NCI-H2029 treated with DMSO at 0.1 percent for 48 hours (cell line): ENCODE data around the gene TRIP13.
"Not testable (repeated sequence)": the region's sequence is repeated elsewhere in the genome, so short reads cannot be mapped to it uniquely, and the experiment has no call there.

ENCODE experiments used
- DNase-seq: peaks from one replicate; lab custom pipeline; 2025; lab: John Stamatoyannopoulos, UW

TRIP13 gene

DNA sequence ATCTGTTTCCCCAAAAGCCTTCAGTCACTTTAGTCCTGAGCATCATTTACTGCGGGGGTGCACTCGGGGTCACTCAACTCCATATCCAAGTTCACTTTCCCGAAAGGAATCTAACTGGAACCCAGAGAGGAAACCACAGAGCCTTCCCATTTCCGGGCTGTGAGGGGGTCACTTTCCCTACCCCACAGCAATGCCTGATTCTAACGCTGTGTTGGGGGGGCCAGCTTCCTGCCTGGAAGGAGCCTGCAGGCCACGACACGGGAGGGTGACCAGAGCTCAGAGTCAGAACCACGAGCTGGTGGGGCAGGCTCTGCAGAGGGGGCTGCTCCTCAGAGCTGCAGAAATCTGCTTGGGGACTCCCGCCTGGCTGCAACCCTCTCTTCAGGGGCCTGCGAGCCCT lies 20.4 kb upstream of the TRIP13 start:
- DNase-seq = no peak

GRCh38 chr5:873328-873727 lies 19.4 kb upstream of the TRIP13 start:
- DNase-seq = no peak

GRCh38 chr5:875931-876330 lies 16.8 kb upstream of the TRIP13 start:
- DNase-seq = no peak

DNA sequence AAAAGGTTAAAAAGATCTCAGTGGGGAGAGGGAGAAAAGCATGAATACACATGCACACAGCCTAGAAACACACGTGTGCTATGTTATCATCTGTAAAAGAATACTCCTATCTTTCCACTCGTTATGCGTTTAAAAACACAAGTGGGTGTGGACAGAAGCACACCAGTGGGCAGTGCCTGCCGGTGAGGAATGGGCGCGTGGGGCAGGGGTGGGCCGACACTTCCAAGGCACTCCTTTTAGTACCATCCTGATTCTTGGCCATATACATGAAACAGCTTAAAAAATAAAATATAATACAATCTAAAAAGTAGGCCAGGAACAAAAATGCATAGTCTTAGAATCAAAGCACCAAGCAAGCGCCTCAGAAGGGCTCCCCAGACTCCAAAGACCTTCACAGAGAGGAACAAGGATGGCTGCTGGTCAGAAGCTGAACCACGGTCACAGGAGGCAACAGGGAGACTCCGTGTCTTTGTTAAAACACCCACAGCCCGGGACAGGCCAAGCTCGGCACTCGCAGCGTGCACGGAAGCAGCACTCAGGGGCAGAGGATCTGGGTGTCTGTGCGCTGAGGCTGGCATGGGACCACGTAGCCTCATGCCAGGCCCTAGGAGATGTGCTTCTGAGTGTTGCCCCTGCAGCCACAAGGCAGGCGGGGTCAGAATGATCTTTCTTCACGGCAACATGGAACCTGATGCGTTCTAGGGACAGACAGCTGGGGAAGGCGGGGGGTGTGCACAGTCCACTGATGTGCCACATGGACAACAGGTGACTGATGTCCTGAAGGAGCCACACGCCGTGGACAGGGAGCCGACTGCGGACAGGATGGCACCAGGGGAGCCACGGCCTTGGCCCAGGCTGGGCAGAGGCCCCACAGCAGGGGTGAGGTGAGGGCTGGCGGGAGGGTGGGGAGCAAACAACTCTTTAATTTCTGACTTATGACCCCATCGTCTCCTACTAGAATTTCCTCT lies 16.0 kb upstream of the TRIP13 start:
- no peak for DNase-seq

DNA sequence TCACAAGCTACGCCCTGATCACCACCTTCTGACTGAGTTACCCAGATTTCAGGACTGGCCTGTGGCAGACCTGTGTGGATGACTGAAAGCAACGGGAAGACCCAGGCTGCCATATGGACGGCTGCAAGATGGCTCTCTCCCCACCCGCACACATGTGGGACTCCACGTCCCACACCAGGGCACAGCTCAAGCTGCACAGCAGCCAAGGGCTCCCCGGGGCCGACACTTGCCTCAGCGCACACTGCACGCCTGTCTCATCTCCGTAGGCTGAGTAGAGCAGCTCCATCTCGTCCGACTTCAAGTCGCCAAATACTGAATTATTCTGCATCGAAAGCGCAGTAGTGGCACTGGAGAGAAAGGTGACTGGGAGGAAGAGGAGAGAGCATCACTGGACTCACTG lies 14.6 kb upstream of the TRIP13 start:
- DNase-seq = no peak

- DNase-seq = not testable (repeated sequence)
Observed at GRCh38 chr5:878677-879076, 14.0 kb upstream of the TRIP13 start.

DNA sequence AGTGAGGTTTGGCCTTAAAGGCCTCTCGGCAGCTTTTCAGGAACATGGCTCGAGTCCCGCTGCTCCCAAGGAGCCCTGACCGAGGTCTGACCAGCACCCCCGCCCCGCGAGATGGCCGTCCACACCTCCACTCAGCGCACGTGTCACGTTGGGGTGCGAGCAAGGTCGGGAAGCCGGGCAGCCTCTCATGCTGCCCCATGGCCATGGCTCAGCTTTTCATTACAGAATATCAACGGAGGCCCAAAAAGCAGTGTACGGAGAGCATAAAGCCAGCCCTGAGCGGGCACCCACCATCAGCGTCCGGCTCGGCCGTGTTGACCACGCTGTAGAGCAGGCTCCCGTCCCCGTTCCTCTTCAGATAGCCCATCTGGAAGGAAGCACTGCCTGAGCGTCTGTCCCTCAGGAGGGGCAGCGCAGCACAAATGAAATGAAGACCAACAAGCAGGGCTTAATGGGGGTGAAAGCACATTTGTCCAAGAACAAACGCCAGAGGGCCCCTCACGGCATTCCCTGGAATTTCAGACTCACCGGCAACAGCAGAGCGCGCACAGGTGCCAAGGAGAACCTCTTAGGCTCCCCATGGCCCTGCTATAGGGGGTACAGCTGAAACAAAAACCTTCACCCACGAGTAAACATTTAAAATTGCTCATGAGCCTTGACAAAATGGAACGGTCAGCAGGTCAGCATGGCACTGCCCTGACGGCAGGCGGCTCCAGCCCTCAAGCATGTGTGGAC lies 11.7 kb upstream of the TRIP13 start:
- no peak for DNase-seq

GRCh38 chr5:881551-881935 lies 11.1 kb upstream of the TRIP13 start:
- no peak for DNase-seq

DNA sequence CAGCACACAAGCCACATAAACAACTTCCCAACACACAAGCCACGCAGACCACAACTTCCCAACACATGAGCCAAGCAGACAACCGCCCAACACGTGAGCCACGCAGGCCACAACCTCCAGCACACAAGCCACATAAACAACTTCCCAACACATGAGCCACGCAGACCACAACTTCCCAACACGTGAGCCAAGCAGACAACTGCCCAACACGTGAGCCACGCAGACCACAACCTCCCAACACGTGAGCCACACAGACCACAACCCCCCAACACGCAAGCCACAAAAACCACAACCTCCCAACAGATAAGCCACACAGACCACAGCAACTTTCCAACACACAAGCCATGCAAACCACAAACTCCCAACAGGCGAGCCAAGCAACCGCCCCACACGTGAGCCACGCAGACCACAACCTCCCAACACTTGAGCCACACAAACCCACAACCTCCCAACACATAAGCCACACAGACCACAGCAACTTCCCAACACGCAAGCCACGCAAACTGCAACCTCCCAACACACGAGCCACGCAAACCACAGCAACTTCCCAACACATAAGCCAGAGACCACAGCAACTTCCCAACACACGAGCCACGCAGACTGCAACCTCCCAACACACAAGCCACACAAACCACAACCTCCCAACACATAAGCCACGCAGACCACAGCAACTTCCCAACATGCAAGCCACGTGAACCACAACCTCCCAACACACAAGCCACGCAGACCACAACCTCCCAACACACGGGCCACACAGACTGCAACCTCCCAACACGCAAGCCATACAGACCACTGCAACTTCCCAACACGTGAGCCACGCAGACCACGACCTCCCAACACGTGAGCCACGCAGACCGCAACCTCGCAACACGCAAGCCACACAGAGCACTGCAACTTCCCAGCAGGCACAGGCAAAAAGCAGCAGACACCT lies 10.2 kb upstream of the TRIP13 start:
- no peak for DNase-seq

DNA sequence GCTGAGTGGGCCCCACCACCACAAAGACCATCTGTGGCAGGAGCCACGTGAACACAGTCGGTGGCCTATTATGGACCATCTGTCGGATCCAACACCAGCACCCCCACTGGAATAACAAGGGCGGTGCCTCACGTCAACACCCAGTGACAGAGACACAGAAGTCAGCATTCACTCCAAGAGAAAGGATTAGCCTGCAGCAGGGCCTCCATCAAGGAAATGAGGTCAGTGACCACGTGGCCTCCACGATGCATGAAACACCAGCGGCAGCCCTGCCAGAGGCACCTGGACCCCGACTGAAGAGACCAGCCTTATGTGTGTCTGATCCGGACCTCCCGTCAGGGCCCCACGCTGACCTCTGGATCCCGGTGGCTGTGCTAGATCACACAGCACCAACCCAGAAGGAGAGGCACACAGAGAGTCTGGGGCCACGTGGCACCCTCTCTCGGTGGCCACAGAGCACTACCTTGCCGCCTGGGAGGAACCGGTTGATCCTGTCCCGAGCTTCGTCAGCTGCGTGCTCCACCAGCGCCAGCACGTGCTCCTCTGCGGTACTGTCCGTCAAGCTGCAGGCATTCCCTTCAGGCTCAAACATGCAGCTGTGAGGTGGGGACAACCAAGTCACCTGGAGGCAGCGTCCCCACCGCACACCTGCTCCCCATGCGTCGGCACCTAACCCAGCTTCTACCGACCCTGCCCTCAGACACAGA lies 9.1 kb upstream of the TRIP13 start:
- DNase-seq = no peak

GRCh38 chr5:884345-885126 lies 8.1 kb upstream of the TRIP13 start:
- DNase-seq = no peak

DNA sequence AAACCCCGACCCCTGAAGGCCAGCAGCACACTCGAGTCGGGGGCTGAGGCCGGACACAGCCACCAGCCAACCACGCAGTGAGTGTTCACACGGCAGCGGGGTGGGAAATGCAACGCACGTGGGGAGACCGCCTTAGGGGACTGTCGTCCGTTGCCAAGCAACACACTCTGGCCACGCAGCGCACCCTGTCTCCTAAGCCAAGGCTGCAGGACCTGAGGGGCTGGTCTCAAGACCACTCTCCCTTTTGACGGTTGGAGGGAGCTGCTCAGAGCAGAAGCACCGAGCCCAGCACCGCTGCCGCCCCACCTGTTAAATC lies 7.6 kb upstream of the TRIP13 start:
- DNase-seq = no peak

DNA sequence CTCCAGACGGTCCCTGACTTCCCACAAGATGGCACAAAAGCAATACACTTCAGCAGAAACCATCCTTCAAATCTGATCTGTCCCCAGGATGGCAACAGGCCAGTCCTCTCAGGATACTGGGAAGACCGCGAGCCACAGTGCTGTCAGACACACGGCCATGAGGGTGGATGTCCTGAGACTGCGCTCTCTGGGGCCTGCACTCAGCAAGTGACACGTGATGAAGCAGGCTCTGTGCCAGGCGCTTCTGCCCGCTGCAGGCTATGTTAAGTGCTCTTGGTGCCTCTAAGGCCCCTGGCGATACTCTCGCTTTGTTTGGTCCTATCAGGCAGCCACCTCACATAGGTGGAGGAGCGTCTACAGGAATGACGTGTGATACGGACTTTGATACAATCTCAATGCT lies 7.2 kb upstream of the TRIP13 start:
- peak; percentile 89 for DNase-seq

DNA sequence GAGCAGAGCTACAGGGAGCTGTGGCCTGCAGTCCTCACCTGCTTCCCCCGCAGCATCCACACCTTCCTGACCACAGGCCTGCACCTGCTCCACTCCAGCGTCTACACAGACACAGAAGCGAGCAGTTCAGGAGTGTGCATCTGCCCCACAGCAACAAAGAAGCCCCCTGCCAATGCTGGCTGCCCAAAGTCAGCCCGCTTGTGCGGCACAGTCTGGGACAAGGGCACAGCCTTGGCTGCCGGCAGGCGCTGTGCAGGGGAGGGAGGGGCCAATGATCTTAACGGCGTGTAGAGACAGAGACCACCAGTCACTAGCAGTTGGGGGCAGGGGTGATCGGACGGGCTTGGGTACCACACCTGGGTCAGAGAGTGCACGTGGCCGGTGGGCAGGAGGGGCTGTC lies 6.6 kb upstream of the TRIP13 start:
- DNase-seq = peak; percentile 87

GRCh38 chr5:886716-887325 lies 5.9 kb upstream of the TRIP13 start:
- DNase-seq = no peak

DNA sequence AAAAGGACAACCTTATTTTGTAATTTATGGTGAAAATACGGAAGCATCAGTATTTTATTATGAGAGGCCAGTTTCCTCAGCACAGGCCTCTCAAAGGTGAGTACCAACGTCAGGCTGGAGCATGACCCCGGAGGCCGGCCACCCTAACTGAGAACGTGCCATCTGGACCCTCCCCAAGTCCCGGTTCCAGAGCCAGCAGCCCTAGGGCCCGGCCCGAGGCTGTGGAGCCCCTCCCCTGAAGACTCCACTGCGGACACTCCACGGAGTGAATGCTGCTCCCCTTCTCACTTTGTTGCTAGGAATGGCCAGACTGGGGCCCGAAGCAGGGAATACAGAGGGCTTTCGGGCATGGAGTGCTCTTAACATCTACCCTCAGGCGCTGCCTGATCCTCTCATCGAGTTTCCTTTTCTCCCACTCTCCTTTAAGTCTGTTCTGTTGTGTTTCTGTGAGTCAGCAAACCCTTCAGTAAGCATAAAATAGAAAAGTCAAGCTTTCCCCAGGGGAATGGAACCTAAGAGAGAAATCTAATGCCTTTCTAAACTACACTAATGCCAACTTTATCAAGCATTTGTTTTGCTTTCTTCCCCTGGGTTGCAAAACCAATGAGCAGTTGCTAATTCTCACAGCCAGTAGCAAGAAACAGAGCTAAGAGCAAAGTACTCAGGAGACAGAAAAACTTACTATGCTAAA lies 4.6 kb upstream of the TRIP13 start:
- no peak for DNase-seq

DNA sequence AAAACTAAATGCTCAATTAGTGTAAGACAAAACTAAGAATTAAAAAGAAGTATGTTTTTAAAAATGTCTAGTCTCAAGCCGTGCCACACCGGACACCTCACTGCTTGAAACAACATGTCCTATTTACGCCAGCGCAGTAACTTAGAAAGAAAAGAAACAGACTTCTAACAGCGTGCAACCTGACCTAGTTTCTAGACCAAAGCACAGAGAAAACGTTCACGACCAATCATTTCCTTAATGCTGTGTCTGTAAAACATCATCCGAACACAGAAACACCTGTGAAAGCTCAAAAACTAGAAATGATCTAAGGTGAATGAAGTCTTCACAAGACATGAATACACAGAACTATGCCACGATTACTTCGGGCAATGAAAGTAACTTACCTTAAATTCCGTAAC lies 4.0 kb upstream of the TRIP13 start:
- DNase-seq = no peak

- no peak for DNase-seq
Observed at GRCh38 chr5:889075-889710, 3.5 kb upstream of the TRIP13 start.

DNA sequence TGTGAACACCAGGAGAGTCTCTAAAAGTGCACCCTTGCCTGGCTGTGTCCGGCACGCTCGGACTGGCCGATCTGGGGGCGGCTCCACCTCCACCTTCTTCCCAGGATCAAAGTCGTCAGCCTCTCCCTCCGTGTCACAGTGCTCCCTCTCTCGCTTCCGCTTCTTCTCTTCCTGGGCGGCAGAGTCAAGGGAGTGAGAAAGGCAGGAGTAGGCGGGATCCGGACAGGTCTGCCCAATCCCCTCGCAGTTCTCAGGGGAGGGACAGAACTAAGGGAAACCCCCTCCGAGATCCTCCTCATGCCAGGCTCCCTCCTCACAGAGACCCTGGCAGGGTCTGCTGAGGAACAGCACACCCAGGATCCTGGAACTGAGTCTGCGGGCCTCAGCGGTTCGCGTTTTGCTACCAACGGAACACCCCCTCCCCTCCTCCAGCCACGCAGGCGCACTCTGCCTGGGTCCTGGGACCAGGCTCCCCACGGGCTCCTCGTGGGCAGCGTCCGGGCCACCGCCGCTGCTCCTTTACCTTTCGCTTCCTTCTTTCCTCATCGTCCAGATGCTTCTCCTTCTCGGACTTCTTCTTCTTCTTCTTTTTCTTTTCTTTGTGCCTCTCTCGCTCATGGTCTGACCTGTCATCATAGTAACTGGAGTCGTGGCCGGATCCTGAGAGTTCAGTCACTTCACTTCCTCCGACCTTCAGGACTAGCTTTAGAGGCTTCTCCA lies 1.4 kb upstream of the TRIP13 start:
- DNase-seq = no peak
